Measurements from ENCODE around the gene AGER.
"Not testable (repeated sequence)": the region's sequence is repeated elsewhere in the genome, so short reads cannot be mapped to it uniquely, and the experiment has no call there.

AGER gene

GRCh38 chr6:32187725-32188380 is 3.8 kb upstream of the AGER start:
- DNase-seq = not testable (repeated sequence)

- no peak for DNase-seq
These were observed 3.1 kb upstream of the AGER start for GRCh38 chr6:32187009-32187709.

GRCh38 chr6:32186151-32186840 is 2.2 kb upstream of the AGER start:
- DNase-seq = not testable (repeated sequence)

GRCh38 chr6:32185681-32186131 is 1.7 kb upstream of the AGER start:
- DNase-seq = peak in 10 of 58 donors; percentile 16 to 42 (median 26)

GRCh38 chr6:32183483-32184083 is 470 bp downstream of the AGER start:
- DNase-seq = no peak

- DNase-seq = no peak
These were observed 1.0 kb downstream of the AGER start for GRCh38 chr6:32183030-32183429.

- DNase-seq = no peak
These were observed 1.5 kb downstream of the AGER start for GRCh38 chr6:32182555-32182981.

GRCh38 chr6:32181915-32182529 is 2.0 kb downstream of the AGER start:
- DNase-seq = no peak

- no peak for DNase-seq
These were observed 2.8 kb downstream of the AGER start for GRCh38 chr6:32181148-32181702.

GRCh38 chr6:32179766-32180405 is 4.2 kb downstream of the AGER start:
- DNase-seq = no peak

- peak in 2 of 58 donors; percentile 47 to 54 for DNase-seq
These were observed 5.3 kb downstream of the AGER start for GRCh38 chr6:32178547-32179440.

GRCh38 chr6:32177788-32178546 is 6.1 kb downstream of the AGER start, which contains the start of gene RNF5:
TSS of gene RNF5 (plus strand) at chr6:32178405. CDS start at chr6:32178512, 107 bp downstream.
- DNase-seq = peak; percentile 76 to 100 (median 96)

GRCh38 chr6:32177183-32177787 is 6.8 kb downstream of the AGER start:
- DNase-seq = peak in 6 of 58 donors; percentile 28 to 63 (median 58)

- DNase-seq = peak in 1 of 58 donors; percentile 38
These were observed 7.4 kb downstream of the AGER start for GRCh38 chr6:32176476-32177182.

GRCh38 chr6:32175711-32176475 is 8.2 kb downstream of the AGER start, which contains the start of gene AGPAT1:
TSS of gene AGPAT1 (minus strand) at chr6:32176084. CDS start at chr6:32171496, 4,588 bp downstream.
- DNase-seq = peak; percentile 65 to 99 (median 96)

GRCh38 chr6:32175322-32175710 is 8.7 kb downstream of the AGER start:
- DNase-seq = no peak

Data from anterior cingulate cortex (tissue), 58 donors.